SU-DHL-6 (cell line): ENCODE measurements around the gene PMVK.

Experiments
- EZH2phosphoT487 ChIP-seq: fragments of 200-600 bp; sonication (generic), shearing (Covaris generic); conservative IDR thresholded peaks from 2 replicates; pipeline ENCODE4 v1.6.1; 2018; ENCODE audit warnings: mild to moderate bottlenecking, antibody characterized with exemption, low read length, moderate library complexity, mixed read lengths
- TF ChIP-seq, protein P1 (sequence below): fragments of 200-600 bp; sonication (generic); IDR thresholded peaks from one replicate; pipeline ENCODE4 v1.5.1; 2017; ENCODE audit warnings: antibody characterized with exemption, mild to moderate bottlenecking, low read length, moderate library complexity; ENCODE audit not compliant: insufficient read depth, poor library complexity, severe bottlenecking

DNA sequence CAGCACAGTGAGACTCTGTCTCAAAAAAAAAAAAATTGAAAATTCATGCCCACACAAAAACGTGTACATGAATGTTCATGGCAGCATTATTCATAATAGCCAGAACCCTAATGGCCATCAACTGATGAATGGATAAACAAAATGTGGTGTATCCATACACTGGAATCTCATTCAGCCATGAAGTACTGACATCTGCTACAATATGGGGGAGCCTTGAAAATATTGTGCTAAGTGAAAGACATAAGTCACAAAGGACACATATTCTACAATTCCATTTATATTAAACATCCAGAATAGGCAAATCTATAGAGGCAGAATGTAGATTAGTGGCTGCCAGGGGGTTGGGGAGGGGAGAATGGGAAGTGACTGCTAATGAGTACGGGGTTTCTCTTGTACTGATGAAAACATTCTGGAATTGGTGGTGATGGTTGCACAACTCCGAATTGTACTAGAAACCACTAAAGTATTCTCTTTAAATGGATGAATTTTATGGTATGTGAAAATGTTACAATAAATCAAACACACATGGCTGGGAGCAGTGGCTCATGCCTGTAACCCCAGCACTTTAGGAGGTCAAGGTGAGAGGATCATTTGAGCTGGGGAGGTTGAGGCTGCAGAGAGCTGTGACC lies 33.5 kb downstream of the PMVK start:
- TF ChIP-seq, protein P1, sequence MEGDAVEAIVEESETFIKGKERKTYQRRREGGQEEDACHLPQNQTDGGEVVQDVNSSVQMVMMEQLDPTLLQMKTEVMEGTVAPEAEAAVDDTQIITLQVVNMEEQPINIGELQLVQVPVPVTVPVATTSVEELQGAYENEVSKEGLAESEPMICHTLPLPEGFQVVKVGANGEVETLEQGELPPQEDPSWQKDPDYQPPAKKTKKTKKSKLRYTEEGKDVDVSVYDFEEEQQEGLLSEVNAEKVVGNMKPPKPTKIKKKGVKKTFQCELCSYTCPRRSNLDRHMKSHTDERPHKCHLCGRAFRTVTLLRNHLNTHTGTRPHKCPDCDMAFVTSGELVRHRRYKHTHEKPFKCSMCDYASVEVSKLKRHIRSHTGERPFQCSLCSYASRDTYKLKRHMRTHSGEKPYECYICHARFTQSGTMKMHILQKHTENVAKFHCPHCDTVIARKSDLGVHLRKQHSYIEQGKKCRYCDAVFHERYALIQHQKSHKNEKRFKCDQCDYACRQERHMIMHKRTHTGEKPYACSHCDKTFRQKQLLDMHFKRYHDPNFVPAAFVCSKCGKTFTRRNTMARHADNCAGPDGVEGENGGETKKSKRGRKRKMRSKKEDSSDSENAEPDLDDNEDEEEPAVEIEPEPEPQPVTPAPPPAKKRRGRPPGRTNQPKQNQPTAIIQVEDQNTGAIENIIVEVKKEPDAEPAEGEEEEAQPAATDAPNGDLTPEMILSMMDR, result no peak
- no peak for TF ChIP-seq EZH2phosphoT487
